Activated B cell treated with CpG ODN at 0.5 μM for 24 hours (primary cell): ENCODE data around the gene HNF1A. TPM values are rescaled to one million over a fixed set of nuclear protein-coding genes. Genes with fewer than 3 reads are reported as not detected.

Experiments
- ATAC-seq: fragments of 200-7000 bp; cut with Tn5 transposase; one replicate; pipeline ENCODE4 v1.10.0; 2021; ENCODE audit warnings: low read depth, mild to moderate bottlenecking, moderate library complexity
- CTCF ChIA-PET: fragments of 350-600 bp; sonication (Branson Sonifier 250); formaldehyde crosslinking; loops from one replicate; lab custom pipeline; 2021; ENCODE audit warnings: antibody characterized with exemption; lab: Charles Lee
- POLR2A ChIA-PET: fragments of 350-600 bp; sonication (Branson Sonifier 250); formaldehyde crosslinking; loops from one replicate; lab custom pipeline; 2021; ENCODE audit warnings: antibody characterized with exemption; lab: Charles Lee
- DNase-seq: peaks from one replicate; pipeline ENCODE4 v3.0.0; 2022
- H3K27ac Mint-ChIP-seq: one replicate; pipeline ENCODE4 v1.8.0; 2020; ENCODE audit warnings: mixed read lengths
- H3K27me3 Mint-ChIP-seq: one replicate; pipeline ENCODE4 v1.8.0; 2021; ENCODE audit warnings: mixed read lengths
- H3K36me3 Mint-ChIP-seq: one replicate; pipeline ENCODE4 v1.8.0; 2021; ENCODE audit warnings: low read depth, mixed read lengths
- H3K4me1 Mint-ChIP-seq: one replicate; pipeline ENCODE4 v1.8.0; 2021; ENCODE audit warnings: mixed read lengths
- H3K4me3 Mint-ChIP-seq: one replicate; pipeline ENCODE4 v1.8.0; 2020; ENCODE audit warnings: mild to moderate bottlenecking, mixed read lengths
- H3K9me3 Mint-ChIP-seq: one replicate; pipeline ENCODE4 v1.8.0; 2020; ENCODE audit warnings: mixed read lengths
- CTCF ChIP-seq: fragments of 200-600 bp; IDR thresholded peaks from one replicate; pipeline ENCODE4 v1.8.0; 2022; ENCODE audit warnings: antibody characterized with exemption, mild to moderate bottlenecking
- intact Hi-C: fragments of 100-400 bp; cut with micrococcal nuclease; formaldehyde crosslinking; loops from one replicate; pipeline ENCODE4 v1.15.1; 2024
- total RNA-seq: library from RNA; stranded (reverse); gene quantifications from 2 replicates; pipeline ENCODE4 v1.2.3, GENCODE V29; 2022

Gene HNF1A
- total RNA-seq, 1 donor from 2014 or later, result not detected

DNA sequence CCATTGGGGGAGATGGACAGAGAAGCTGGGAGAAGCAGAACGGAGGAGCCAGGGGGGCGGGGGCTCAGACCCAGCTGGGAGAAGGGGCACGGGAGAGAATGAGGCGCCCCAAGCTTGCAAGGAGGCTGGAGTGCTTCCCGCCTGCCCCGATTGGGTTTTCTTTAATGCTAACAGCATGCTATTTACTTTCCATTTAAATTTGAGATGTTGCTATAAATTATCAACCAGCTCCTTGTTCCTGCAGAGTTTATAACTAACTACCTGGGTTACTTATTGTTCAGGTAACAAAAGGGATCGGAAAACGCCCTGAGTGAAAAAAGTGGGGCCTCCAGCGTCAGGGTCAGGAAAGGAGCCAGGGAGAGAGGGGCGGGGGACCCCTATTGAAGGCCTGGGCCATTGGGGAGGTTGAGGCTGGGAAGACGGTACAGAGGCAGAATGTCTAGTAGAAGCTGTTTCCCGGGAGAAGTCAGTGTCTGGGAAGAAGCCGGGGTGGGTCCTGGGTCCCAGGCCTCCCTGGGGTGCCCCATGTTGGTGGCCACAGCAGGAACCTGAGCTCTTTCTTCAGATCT, 2.5 kb downstream of the HNF1A start:
- H3K27me3 Mint-ChIP-seq, result no peaks in the 10 kb centered on the region
- no peak for TF ChIP-seq CTCF
- H3K9me3 Mint-ChIP-seq, result no peaks in the 10 kb centered on the region
- ChIA-PET CTCF (interaction anchor here (1.4 kb wide), 1 partner anchor 9 kb away, joined by 4 read pairs; no protein-coding TSS in a partner anchor), POLR2A (no interaction called here)
- H3K4me3 Mint-ChIP-seq, result no peak overlapping the region
- H3K27ac Mint-ChIP-seq, result no peak overlapping the region
- no peak for DNase-seq
- intact Hi-C loops, result no loop called here
- H3K4me1 Mint-ChIP-seq, result no peaks in the 10 kb centered on the region
- no peak for ATAC-seq
- no peaks in the 10 kb centered on the region for H3K36me3 Mint-ChIP-seq

DNA sequence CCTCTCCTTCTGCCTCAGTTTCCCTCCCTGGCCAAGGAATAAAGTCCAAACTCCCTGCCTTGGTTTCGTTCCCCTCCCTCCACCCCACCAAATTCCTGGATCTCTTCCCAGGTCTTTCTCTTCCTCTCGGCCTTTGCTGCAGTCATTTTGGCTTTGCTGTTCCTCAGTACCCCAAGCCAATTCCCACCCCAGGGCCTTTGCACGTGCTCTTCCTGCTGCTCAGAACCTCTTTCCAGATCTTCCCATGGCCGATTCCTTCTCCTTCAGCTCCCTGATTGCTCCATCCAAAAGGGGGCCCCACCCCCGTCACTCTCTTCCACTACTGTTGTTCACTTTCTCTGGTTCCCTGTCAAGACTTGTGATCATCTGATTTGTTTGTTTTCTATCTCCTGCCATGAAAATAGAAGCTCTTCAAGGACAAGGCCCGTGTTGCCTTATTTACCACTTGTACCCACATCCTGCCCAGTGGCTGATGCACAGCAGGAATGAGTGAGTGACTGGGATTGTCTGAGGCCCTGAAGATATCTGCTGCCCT, 3.1 kb downstream of the HNF1A start:
- Mint-ChIP-seq H3K27me3 (no peaks in the 10 kb centered on the region), H3K4me3 (no peak overlapping the region), H3K36me3 (no peaks in the 10 kb centered on the region), H3K9me3 (no peaks in the 10 kb centered on the region), H3K27ac (no peak overlapping the region), H3K4me1 (no peaks in the 10 kb centered on the region)
- DNase-seq, result no peak
- intact Hi-C loops, result no loop called here
- CTCF ChIA-PET, result no interaction called here
- ATAC-seq, result no peak
- POLR2A ChIA-PET, result no interaction called here
- TF ChIP-seq CTCF, result no peak

DNA sequence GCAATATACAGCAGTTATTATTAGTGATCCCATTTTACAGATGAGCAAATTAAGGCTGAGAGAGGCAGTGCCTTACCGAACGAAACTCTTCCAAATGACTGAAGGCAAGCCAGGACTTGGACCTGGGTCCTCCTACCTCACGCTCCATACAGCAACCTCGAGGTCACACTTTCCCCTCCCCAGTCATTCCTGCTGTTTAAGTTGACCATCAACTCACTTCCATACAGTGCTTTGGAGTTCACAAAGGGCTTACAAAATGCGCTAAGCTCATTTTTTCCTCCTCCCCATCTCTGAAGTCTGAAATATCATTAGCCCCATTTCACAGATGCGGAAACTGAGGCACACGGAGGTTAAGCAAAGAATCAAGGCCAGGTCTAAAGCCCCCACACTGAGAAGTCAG, 4.3 kb downstream of the HNF1A start:
- CTCF ChIA-PET, result no interaction called here
- H3K4me3 Mint-ChIP-seq, result no peak overlapping the region

DNA sequence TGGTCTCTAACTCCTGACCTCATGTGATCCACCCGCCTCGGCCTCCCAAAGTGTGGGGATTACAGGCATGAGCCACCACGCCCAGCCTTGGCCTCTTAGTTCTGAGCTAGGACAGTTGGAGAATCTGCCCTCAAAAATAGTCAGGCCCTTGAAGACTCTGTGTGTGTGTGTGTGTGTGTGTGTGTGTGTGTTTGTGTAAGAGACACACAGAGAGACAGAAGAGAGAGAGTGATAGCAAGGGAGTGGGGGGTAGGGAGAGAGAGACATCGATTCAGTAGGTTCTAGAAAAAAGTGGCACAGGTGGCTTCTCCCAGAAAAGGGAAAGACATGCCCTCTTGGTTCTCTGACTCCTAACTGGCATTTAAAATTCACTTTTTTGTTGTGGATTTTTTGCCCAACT, 5.4 kb downstream of the HNF1A start:
- ATAC-seq (no peak), DNase-seq (no peak)
- CTCF ChIA-PET, result no interaction called here
- POLR2A ChIA-PET, result interaction anchor here (0.6 to 0.7 kb wide), 2 partner anchors 239 to 1136 kb away, joined by 4 to 6 read pairs; no protein-coding TSS in a partner anchor
- no peaks in the 10 kb centered on the region for H3K4me1 Mint-ChIP-seq
- H3K9me3 Mint-ChIP-seq, result no peaks in the 10 kb centered on the region
- intact Hi-C loops, result no loop called here
- H3K27me3 Mint-ChIP-seq, result no peaks in the 10 kb centered on the region
- H3K27ac Mint-ChIP-seq, result no peak overlapping the region
- no peak for TF ChIP-seq CTCF
- no peaks in the 10 kb centered on the region for H3K36me3 Mint-ChIP-seq
- no peak overlapping the region for H3K4me3 Mint-ChIP-seq

More for the DNA sequence above, 4.3 kb downstream of the HNF1A start:
- ATAC-seq (no peak), DNase-seq (no peak)
- no peak overlapping the region for H3K27ac Mint-ChIP-seq
- H3K36me3 Mint-ChIP-seq, result no peaks in the 10 kb centered on the region
- intact Hi-C loops, result no loop called here
- no peaks in the 10 kb centered on the region for H3K27me3 Mint-ChIP-seq
- H3K4me1 Mint-ChIP-seq, result no peaks in the 10 kb centered on the region
- no peak for TF ChIP-seq CTCF
- POLR2A ChIA-PET, result no interaction called here
- no peaks in the 10 kb centered on the region for H3K9me3 Mint-ChIP-seq

GRCh38 chr12:120984351-120984898, 6.1 kb downstream of the HNF1A start:
- POLR2A ChIA-PET, result no interaction called here
- no peak overlapping the region for H3K4me3 Mint-ChIP-seq

More at GRCh38 chr12:120984351-120984898, 6.1 kb downstream of the HNF1A start:
- H3K4me1 Mint-ChIP-seq, result no peaks in the 10 kb centered on the region
- ATAC-seq (no peak), DNase-seq (no peak)
- no peaks in the 10 kb centered on the region for H3K9me3 Mint-ChIP-seq
- no peak for TF ChIP-seq CTCF
- CTCF ChIA-PET, result interaction anchor here (0.6 kb wide), 1 partner anchor 344 kb away, joined by 3 read pairs; no protein-coding TSS in a partner anchor
- H3K27me3 Mint-ChIP-seq, result no peaks in the 10 kb centered on the region
- no peaks in the 10 kb centered on the region for H3K36me3 Mint-ChIP-seq
- no peak overlapping the region for H3K27ac Mint-ChIP-seq
- intact Hi-C loops, result no loop called here
